Fibroblast of villous mesenchyme (primary cell): ENCODE measurements around the gene MSI2. TPM values are rescaled to one million over a fixed set of nuclear protein-coding genes. Genes with fewer than 3 reads are reported as not detected.

Experiments
- DNase-seq: peaks from one replicate; pipeline ENCODE4 v3.0.0-alpha.2; 2010; ENCODE audit warnings: low read depth
- H3K4me3 ChIP-seq: 2 replicates; pipeline ENCODE4 v1.5.1; 2011; ENCODE audit warnings: low read depth, mild to moderate bottlenecking, low read length
- total RNA-seq: library from RNA; depleted of rRNA; stranded (reverse); fragments of >200 nt; gene quantifications from 2 replicates; pipeline ENCODE4 v1.2.3, GENCODE V29; 2012
- TF ChIP-seq, protein P1 (sequence below): IDR thresholded peaks from 2 replicates; pipeline ENCODE4 v1.5.1; 2012; ENCODE audit warnings: low read depth, mild to moderate bottlenecking, low read length; ENCODE audit not compliant: insufficient read depth

MSI2 gene
- total RNA-seq, 1 donor, result 50.1 TPM

DNA sequence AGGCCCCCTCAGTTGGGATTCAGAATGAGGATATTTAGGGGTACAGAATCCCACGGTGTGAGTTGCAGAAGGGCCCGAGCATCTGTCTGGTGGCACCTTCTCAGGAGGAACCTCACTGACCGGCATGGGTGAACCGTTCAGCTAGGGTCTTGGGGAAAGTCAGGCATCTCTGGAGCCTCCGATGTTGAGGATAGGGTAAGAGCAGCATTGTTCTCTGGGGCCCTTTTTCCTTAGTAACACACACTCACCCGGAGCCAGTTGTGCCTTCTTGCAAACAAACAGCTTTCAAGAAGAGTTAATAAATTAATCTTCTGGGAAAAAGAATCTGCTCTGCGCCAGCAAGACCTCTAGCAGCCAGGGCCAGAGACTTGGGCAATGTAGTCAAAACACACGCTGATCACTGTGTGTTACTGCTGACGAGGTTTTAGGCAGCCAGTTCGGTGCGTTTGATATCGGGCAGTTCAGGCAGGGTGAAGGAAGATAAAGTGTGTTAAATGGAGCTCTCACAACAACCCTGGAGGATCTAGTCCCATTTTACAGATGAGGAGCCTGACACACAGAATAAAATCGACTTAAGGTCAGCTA lies 48.9 kb downstream of the MSI2 start:
- no peak overlapping the region for H3K4me3 ChIP-seq
- no peak for DNase-seq
- TF ChIP-seq, protein P1, sequence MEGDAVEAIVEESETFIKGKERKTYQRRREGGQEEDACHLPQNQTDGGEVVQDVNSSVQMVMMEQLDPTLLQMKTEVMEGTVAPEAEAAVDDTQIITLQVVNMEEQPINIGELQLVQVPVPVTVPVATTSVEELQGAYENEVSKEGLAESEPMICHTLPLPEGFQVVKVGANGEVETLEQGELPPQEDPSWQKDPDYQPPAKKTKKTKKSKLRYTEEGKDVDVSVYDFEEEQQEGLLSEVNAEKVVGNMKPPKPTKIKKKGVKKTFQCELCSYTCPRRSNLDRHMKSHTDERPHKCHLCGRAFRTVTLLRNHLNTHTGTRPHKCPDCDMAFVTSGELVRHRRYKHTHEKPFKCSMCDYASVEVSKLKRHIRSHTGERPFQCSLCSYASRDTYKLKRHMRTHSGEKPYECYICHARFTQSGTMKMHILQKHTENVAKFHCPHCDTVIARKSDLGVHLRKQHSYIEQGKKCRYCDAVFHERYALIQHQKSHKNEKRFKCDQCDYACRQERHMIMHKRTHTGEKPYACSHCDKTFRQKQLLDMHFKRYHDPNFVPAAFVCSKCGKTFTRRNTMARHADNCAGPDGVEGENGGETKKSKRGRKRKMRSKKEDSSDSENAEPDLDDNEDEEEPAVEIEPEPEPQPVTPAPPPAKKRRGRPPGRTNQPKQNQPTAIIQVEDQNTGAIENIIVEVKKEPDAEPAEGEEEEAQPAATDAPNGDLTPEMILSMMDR, result no peak

DNA sequence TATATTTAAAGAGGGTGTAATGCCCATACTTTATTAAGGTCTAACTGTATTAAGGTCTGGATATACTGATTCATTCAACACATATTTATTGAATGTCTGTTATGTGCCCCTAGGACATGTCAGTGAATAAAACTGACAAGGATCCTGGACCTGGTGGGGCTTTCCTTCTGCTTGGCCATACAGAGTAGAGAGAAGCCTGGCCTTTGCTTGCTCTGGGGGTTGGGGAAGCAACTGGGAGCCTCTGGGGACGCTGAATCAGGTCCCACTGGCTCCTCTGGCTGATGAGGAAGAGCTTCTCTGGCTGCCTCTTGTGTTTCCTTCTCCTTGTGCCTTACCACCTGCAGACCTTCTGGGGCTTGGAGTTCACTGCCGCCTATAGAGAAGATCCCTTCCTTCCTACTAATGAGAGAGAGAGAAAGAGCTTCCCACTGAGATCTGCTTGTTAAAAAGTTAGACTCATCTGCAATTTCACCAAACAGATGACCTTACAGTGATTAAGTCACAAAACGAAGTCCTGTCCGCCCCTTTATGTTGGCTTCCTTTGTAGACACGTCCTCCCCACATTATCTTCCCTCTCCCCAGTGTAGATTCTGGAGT lies 49.7 kb downstream of the MSI2 start:
- no peak for DNase-seq
- no peak overlapping the region for H3K4me3 ChIP-seq
- TF ChIP-seq, protein P1, result no peak

DNA sequence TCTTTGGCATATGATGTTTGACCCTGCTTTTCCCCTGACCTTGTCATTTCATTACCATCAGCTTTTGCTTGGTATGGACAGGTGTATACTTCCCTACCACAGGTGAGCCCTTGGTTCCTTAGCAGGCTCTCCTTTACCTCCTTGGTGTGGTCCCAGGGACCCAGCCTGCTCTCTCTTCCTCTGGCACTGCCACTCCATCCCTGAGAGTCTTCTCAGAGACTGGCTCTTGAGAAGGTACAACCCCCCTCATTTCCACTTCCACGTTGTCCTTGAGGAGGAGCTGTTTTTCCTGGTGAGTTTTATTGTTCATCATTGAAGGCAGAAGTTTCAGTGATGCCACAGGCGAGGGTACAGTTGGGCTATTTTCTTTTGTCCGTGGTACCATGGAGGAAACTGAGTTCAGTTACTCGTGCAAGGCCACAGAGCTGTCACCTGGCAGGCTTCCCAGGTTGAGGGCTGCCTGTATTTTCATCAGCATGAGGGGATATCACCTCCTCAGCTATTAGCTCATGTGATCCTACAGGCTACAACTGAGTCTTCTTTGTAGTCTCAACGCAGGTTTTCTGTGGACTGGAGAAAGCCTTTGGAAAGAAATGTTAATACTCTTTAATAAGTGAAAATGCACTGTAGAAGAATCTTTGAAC lies 52.3 kb downstream of the MSI2 start:
- H3K4me3 ChIP-seq, result no peak overlapping the region

DNA sequence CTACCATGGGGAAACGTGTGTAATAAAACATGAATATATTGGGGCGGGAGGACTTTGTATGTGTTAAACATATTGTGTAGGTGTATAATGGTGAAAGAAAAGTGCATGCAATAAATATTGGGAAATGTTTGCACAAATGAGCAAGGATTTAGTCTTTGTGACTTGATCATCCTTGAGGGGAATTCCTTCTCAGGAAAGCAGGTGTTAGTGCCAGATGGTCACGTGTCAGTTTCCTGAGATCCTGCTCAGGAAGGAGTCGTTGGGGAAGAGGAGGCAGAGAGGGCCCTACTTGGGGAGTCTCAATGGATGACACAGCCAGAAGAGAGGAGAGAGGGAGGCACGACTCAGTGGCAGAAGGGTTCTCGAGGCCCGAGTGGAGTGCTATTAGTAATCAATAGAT lies 53.2 kb downstream of the MSI2 start:
- DNase-seq, result no peak
- no peak overlapping the region for H3K4me3 ChIP-seq
- TF ChIP-seq, protein P1, result no peak

More for the DNA sequence above, 52.3 kb downstream of the MSI2 start:
- TF ChIP-seq, protein P1, result no peak
- no peak for DNase-seq

DNA sequence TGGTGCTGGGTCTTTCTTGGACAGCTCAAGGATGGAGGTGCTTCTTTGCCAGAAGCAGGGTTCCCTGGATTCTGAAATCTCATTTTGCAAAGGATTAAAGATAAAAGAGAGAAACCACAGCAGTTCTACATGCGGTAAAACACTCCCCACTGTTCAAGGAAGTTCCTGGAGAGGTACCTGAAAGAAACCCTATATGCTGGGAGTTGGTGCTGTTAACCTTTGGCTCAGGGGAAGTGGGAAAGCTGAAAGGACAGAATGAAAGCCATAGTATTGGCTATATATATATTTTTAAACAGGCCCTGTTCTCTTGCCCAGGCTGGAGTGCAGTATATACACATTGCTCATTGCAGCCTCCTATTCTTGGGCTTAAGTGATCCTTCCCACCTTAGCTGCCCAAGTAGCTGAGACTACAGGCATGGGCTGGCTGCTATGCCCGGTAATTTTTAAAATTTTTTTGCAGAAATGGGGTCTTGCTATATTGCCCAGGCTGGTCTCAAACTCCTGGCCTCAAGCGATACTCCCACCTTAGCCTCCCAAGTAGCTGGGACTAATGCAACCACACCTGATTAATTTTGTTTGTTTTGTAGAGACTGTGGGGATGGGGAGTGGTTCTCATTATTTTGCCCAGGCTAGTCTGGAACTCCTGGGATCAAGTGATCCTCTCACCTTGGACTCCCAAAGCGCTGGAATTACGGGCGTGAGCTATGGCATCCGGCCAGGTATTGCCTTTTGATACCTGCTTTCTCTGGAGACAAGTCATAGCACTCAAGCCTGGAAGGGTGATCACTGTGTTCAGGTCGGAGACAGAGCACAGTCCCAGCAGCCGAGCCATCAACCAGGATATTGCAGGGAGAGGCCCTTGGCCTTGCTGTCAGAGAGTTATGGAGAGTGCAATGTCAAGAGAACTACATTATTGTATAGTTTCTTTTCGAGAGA lies 55.2 kb downstream of the MSI2 start:
- no peak overlapping the region for H3K4me3 ChIP-seq
- TF ChIP-seq, protein P1, result no peak
- DNase-seq, result no peak

DNA sequence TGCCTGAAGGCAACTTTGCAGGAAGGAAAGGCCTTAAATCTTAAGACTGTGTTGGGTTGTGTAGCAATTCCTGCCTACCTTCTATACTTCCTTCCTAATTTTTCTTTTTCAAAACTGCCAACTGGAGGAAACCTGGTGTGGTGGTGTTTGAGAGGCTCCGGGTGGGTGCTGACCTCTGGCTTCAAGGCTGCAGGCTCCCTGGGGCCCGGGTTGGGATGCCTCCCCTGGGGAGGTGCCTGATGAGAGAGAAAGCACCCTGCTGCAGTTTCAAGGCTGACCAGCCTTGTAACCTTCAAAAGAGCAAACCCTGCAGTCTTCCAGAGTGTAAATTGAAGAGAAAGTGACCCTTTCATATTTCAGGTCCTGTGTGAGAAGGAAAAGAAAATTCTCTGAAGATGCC lies 55.9 kb downstream of the MSI2 start:
- DNase-seq, result no peak
- TF ChIP-seq, protein P1, result no peak
- no peak overlapping the region for H3K4me3 ChIP-seq
